DND-41 (cell line): ENCODE measurements around the gene LTF.

ENCODE experiments used
- ATAC-seq: fragments of 200-7000 bp; cut with Tn5 transposase; 3 replicates; pipeline ENCODE4 v1.9.1; 2021; ENCODE audit warnings: low read depth; ENCODE audit not compliant: insufficient read depth
- DNase-seq: peaks from one replicate; pipeline ENCODE4 v3.0.0-alpha.2; 2020
- H2AFZ ChIP-seq: 2 replicates; pipeline ENCODE4 v1.6.0; 2012; ENCODE audit warnings: low read depth, low read length
- H3K27ac ChIP-seq: 2 replicates; pipeline ENCODE4 v1.5.1; 2012; ENCODE audit warnings: low read length, inconsistent platforms
- H3K27me3 ChIP-seq: fragments of 200-600 bp; sonication (generic); 2 replicates; pipeline ENCODE4 v1.6.0; 2012; ENCODE audit warnings: low read length, mild to moderate bottlenecking, inconsistent platforms; ENCODE audit not compliant: insufficient read depth, poor library complexity
- H3K36me3 ChIP-seq: 2 replicates; pipeline ENCODE4 v1.5.1; 2012; ENCODE audit warnings: low read length, inconsistent platforms; ENCODE audit not compliant: insufficient read depth
- H3K4me1 ChIP-seq: 2 replicates; pipeline ENCODE4 v1.5.1; 2012; ENCODE audit warnings: mild to moderate bottlenecking, low read length; ENCODE audit not compliant: insufficient read depth
- H3K4me2 ChIP-seq: 2 replicates; pipeline ENCODE4 v1.6.0; 2012; ENCODE audit warnings: mild to moderate bottlenecking, moderate library complexity, low read length, inconsistent platforms; ENCODE audit not compliant: insufficient read depth
- H3K4me3 ChIP-seq, 2 experiments: fragments of 200-600 bp in 1 of 2; shearing (Covaris generic) in 1 of 2; 2 replicates each; pipeline ENCODE4 v1.5.1; 2012 to 2016; ENCODE audit warnings: inconsistent platforms in 2 of 2, low read length in 2 of 2, mild to moderate bottlenecking in 2 of 2, low read depth in 1 of 2, moderate library complexity in 1 of 2
- H3K79me2 ChIP-seq: 2 replicates; pipeline ENCODE4 v1.6.0; 2012; ENCODE audit warnings: low read length, inconsistent platforms; ENCODE audit not compliant: insufficient read depth
- H3K9ac ChIP-seq: 2 replicates; pipeline ENCODE4 v1.6.0; 2012; ENCODE audit warnings: low read depth, mild to moderate bottlenecking, inconsistent platforms, low read length, moderate library complexity
- H3K9me3 ChIP-seq: 2 replicates; pipeline ENCODE4 v1.5.1; 2012; ENCODE audit warnings: low read length, moderate library complexity, mild to moderate bottlenecking, inconsistent platforms; ENCODE audit not compliant: insufficient read depth, severe bottlenecking
- H4K20me1 ChIP-seq: 2 replicates; pipeline ENCODE4 v1.6.0; 2012; ENCODE audit warnings: low read length; ENCODE audit not compliant: insufficient read depth
- CTCF ChIP-seq: IDR thresholded peaks from 2 replicates; pipeline ENCODE4 v1.5.1; 2012; ENCODE audit warnings: borderline replicate concordance, low read length, moderate library complexity, mild to moderate bottlenecking; ENCODE audit not compliant: poor library complexity, severe bottlenecking; ENCODE audit errors: extremely low read depth
- EZH2 ChIP-seq: IDR thresholded peaks from 3 replicates; pipeline ENCODE4 v1.6.1; 2012; ENCODE audit warnings: borderline replicate concordance, low read depth, mild to moderate bottlenecking, moderate library complexity, low read length, inconsistent platforms; ENCODE audit not compliant: severe bottlenecking

The LTF gene

DNA sequence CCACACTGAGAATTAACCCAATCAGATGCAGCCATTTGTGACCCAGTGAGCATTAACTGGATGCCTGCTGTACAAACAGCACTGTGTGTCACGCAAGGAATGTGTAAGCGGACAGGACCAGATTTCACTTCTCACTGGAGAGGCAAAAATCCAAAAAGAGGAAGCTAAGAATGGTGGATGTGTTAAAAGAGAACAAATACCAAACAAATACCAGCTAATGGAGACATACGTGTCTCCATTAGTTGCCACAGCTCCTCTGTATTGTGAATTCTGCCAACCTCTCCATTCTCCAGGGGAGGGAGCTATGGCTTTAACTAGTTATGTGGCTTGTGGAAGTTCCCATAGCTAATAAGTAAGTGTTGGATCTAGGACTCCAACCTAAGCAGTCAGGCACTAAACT is 2.6 kb downstream of the LTF start:
- no peak overlapping the region for H3K4me3 ChIP-seq
- no peaks in the 10 kb centered on the region for H3K4me1 ChIP-seq
- no peak overlapping the region for H2AFZ ChIP-seq
- no peaks in the 10 kb centered on the region for H3K27me3 ChIP-seq
- H3K9ac ChIP-seq = no peak overlapping the region
- no peaks in the 10 kb centered on the region for H4K20me1 ChIP-seq
- H3K27ac ChIP-seq = no peak overlapping the region
- no peaks in the 10 kb centered on the region for H3K79me2 ChIP-seq
- no peaks in the 10 kb centered on the region for H3K36me3 ChIP-seq
- ATAC-seq = no peak
- H3K4me2 ChIP-seq = no peak overlapping the region
- peaks cover 3% of the 10 kb centered on the region for H3K9me3 ChIP-seq
- no peak for TF ChIP-seq EZH2
- TF ChIP-seq CTCF = peak; percentile 48
- DNase-seq = no peak

DNA sequence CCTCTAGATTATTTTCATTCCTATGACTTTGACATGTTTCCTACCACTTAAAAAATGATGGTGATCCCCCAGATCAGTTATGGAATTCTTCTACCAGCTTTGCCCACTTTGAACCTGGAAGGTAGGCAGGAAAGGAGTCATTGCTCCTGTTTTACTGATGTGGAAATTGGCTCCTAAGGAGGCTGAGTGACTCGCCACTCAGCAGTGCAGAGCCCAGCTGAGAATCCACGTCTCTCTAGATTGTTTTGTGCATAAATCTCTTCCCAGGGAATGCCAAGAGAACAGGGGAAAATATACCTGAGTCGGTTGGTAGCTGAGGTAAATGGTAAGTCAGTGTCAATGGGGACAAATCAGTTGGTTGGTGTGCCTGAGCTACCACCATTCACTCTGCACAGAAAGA is 4.7 kb downstream of the LTF start:
- TF ChIP-seq CTCF (no peak), EZH2 (no peak)
- Histone ChIP-seq H3K36me3 (no peaks in the 10 kb centered on the region), H3K27ac (no peak overlapping the region), H3K4me2 (no peak overlapping the region), H3K4me1 (peaks cover 7% of the 10 kb centered on the region; the same call in 1 of the 2 replicates), H3K27me3 (no peaks in the 10 kb centered on the region), H3K9me3 (peaks cover 3% of the 10 kb centered on the region), H4K20me1 (no peaks in the 10 kb centered on the region), H3K9ac (no peak overlapping the region), H3K79me2 (no peaks in the 10 kb centered on the region), H3K4me3 (no peak overlapping the region), H2AFZ (no peak overlapping the region)
- no peak for DNase-seq
- ATAC-seq = no peak

- H2AFZ ChIP-seq = no peak overlapping the region
- TF ChIP-seq CTCF (no peak), EZH2 (no peak)
- H3K27me3 ChIP-seq = no peaks in the 10 kb centered on the region
These were observed 8.6 kb downstream of the LTF start for GRCh38 chr3:46456118-46456517.

More at GRCh38 chr3:46456118-46456517, 8.6 kb downstream of the LTF start:
- Histone ChIP-seq H3K9ac (no peak overlapping the region), H3K27ac (no peak overlapping the region), H3K9me3 (peaks cover 3% of the 10 kb centered on the region), H3K4me3 (no peak overlapping the region), H4K20me1 (no peaks in the 10 kb centered on the region), H3K4me2 (no peak overlapping the region), H3K4me1 (peaks cover 23% of the 10 kb centered on the region), H3K36me3 (no peaks in the 10 kb centered on the region), H3K79me2 (no peaks in the 10 kb centered on the region)
- DNase-seq (no peak), ATAC-seq (no peak)
